SK-N-SH (cell line): ENCODE data around the gene PPP3CB. TPM values are rescaled to one million over a fixed set of nuclear protein-coding genes. Genes with fewer than 3 reads are reported as not detected.

Experiments used
- CTCF ChIA-PET: fragments of 300-600, 350-600 bp; formaldehyde crosslinking; extraction: SDS; loops from one replicate; lab custom pipeline; 2021; lab: Yijun Ruan, JAX
- POLR2A ChIA-PET: fragments of 350-600 bp; sonication (Branson Sonifier 250); formaldehyde crosslinking; extraction: SDS; loops from one replicate; lab custom pipeline; 2020; ENCODE audit warnings: antibody characterized with exemption, inconsistent platforms; lab: Yijun Ruan, JAX
- DNase-seq: peaks from one replicate; pipeline ENCODE4 v3.0.0; 2012
- H2AFZ ChIP-seq: fragments of 200-600 bp; sonication (generic); 2 replicates; pipeline ENCODE4 v1.8.1; 2016; ENCODE audit warnings: antibody characterized with exemption, mild to moderate bottlenecking, low read depth
- H3F3A ChIP-seq: fragments of 200-600 bp; sonication (generic); replicated peaks from 2 replicates; pipeline ENCODE3; 2016; ENCODE audit warnings: antibody characterized with exemption, mild to moderate bottlenecking; ENCODE audit not compliant: insufficient read depth
- H3K27ac ChIP-seq, 2 experiments: fragments of 200-500 bp in 1 of 2; fragments of 200-600 bp in 1 of 2; sonication (Bioruptor generic) in 1 of 2; sonication (generic), shearing (Covaris generic) in 1 of 2; 2 replicates each; pipeline versions ENCODE4 v1.5.1 to v1.6.1; 2014 to 2016; ENCODE audit warnings: low read depth in 2 of 2, inconsistent platforms in 1 of 2, low read length in 1 of 2, mild to moderate bottlenecking in 1 of 2, mixed read lengths in 1 of 2
- H3K27me3 ChIP-seq: fragments of 200-600 bp; sonication (generic), shearing (Covaris generic); 2 replicates; pipeline ENCODE4 v1.6.1; 2016; ENCODE audit warnings: mixed run types; ENCODE audit not compliant: insufficient read depth
- H3K36me3 ChIP-seq, 2 experiments: fragments of 200-500 bp in 1 of 2; fragments of 200-600 bp in 1 of 2; sonication (Bioruptor generic) in 1 of 2; sonication (generic) in 1 of 2; replicated peaks in 1 of 2; 2 replicates each; pipeline versions ENCODE3 to v1.5.1; 2014 to 2016; ENCODE audit warnings: low read length in 1 of 2, mild to moderate bottlenecking in 1 of 2; ENCODE audit not compliant: insufficient read depth in 2 of 2, control insufficient read depth in 1 of 2
- H3K4me1 ChIP-seq, 2 experiments: fragments of 200-500 bp in 1 of 2; fragments of 200-600 bp in 1 of 2; sonication (Bioruptor generic) in 1 of 2; sonication (generic), shearing (Covaris generic) in 1 of 2; 2 replicates each; pipeline versions ENCODE4 v1.5.1 to v1.6.1; 2014 to 2016; ENCODE audit warnings: low read depth in 1 of 2, low read length in 1 of 2, mixed run types in 1 of 2; ENCODE audit not compliant: insufficient read depth in 2 of 2, control insufficient read depth in 1 of 2
- H3K4me2 ChIP-seq: fragments of 200-600 bp; sonication (generic), shearing (Covaris generic); 2 replicates; pipeline ENCODE4 v1.6.1; 2017; ENCODE audit warnings: mixed run types
- H3K4me3 ChIP-seq, 2 experiments: fragments of 200-500 bp in 1 of 2; fragments of 200-600 bp in 1 of 2; sonication (Bioruptor generic) in 1 of 2; sonication (generic), shearing (Covaris generic) in 1 of 2; 2 replicates each; pipeline versions ENCODE4 v1.5.1 to v1.8.1; 2014 to 2016; ENCODE audit warnings: low read depth in 2 of 2, inconsistent platforms in 1 of 2, low read length in 1 of 2, mild to moderate bottlenecking in 1 of 2, mixed read lengths in 1 of 2, moderate library complexity in 1 of 2
- H3K79me2 ChIP-seq: fragments of 200-600 bp; sonication (generic); 2 replicates; pipeline ENCODE4 v1.8.1; 2017; ENCODE audit warnings: mild to moderate bottlenecking; ENCODE audit not compliant: insufficient read depth
- H3K9ac ChIP-seq: fragments of 200-600 bp; sonication (generic); 2 replicates; pipeline ENCODE4 v1.6.1; 2017; ENCODE audit warnings: mixed run types
- H3K9me2 ChIP-seq: fragments of 200-600 bp; sonication (generic); 2 replicates; pipeline ENCODE4 v1.6.1; 2017; ENCODE audit warnings: mixed run types
- H3K9me3 ChIP-seq: fragments of 200-600 bp; sonication (generic); 2 replicates; pipeline ENCODE4 v1.6.1; 2017; ENCODE audit warnings: mixed run types, mild to moderate bottlenecking, moderate library complexity
- H4K20me1 ChIP-seq: fragments of 200-600 bp; sonication (generic); 2 replicates; pipeline ENCODE4 v1.6.1; 2017; ENCODE audit warnings: mild to moderate bottlenecking, mixed run types; ENCODE audit not compliant: insufficient read depth
- CHD2 ChIP-seq: fragments of 150-350 bp; IDR thresholded peaks from 2 replicates; pipeline ENCODE4 v1.6.1; 2018; ENCODE audit warnings: low read length; ENCODE audit not compliant: partially characterized antibody
- ELF1 ChIP-seq: IDR thresholded peaks from 2 replicates; pipeline ENCODE4 v1.4.0; 2012
- FOSL2 ChIP-seq: IDR thresholded peaks from 2 replicates; pipeline ENCODE4 v1.4.0; 2012; ENCODE audit warnings: low read depth, mild to moderate bottlenecking, moderate library complexity, borderline replicate concordance
- FOXM1 ChIP-seq: IDR thresholded peaks from 2 replicates; pipeline ENCODE4 v1.4.0; 2012; ENCODE audit warnings: low read depth, mild to moderate bottlenecking
- JUND ChIP-seq: IDR thresholded peaks from 2 replicates; pipeline ENCODE4 v1.4.0; 2012
- NRF1 ChIP-seq: IDR thresholded peaks from 2 replicates; pipeline ENCODE4 v1.6.1; 2012; ENCODE audit warnings: low read depth, mild to moderate bottlenecking, low read length
- POLR2AphosphoS5 ChIP-seq: IDR thresholded peaks from 2 replicates; pipeline ENCODE4 v1.6.1; 2012; ENCODE audit warnings: low read depth, low read length
- RXRA ChIP-seq: IDR thresholded peaks from 2 replicates; pipeline ENCODE4 v1.4.0; 2012; ENCODE audit warnings: low read depth, mild to moderate bottlenecking, borderline replicate concordance
- SIN3A ChIP-seq: IDR thresholded peaks from 2 replicates; pipeline ENCODE4 v1.6.1; 2012; ENCODE audit warnings: low read depth, mild to moderate bottlenecking, low read length, moderate library complexity, borderline replicate concordance
- SMC3 ChIP-seq: IDR thresholded peaks from 2 replicates; pipeline ENCODE4 v1.6.1; 2012; ENCODE audit warnings: low read depth, low read length, improper control_type of control experiment
- TCF12 ChIP-seq: IDR thresholded peaks from 2 replicates; pipeline ENCODE4 v1.4.0; 2012
- WGBS: methylation state at CpG from one replicate; pipeline ENCODE4 v1.1.6; 2017; ENCODE audit warnings: low lambda C conversion rate; 5-methylcytosine and 5-hydroxymethylcytosine counted together
- polyA plus RNA-seq, 3 experiments: library from polyadenylated mRNA; depleted of rRNA; stranded (reverse); fragments of >200 nt; gene quantifications; 2 replicates each; pipeline ENCODE4 v1.2.3, GENCODE V29; 2012
- TF ChIP-seq, protein P1 (sequence below): fragments of 200-600 bp; sonication (generic); IDR thresholded peaks from 2 replicates; pipeline ENCODE4 v1.6.1; 2017; ENCODE audit warnings: antibody characterized with exemption, mild to moderate bottlenecking, moderate library complexity
- TF ChIP-seq, protein P2 (sequence below): IDR thresholded peaks from 2 replicates; pipeline ENCODE4 v1.6.1; 2012; ENCODE audit warnings: mild to moderate bottlenecking, low read depth, low read length, moderate library complexity
- TF ChIP-seq, protein P3 (sequence below): IDR thresholded peaks from 2 replicates; pipeline ENCODE4; 2012

PPP3CB gene
- polyA plus RNA-seq, 1 of the 3 experiments (the other 2 are of a cell fraction), result 14.5 TPM

DNA sequence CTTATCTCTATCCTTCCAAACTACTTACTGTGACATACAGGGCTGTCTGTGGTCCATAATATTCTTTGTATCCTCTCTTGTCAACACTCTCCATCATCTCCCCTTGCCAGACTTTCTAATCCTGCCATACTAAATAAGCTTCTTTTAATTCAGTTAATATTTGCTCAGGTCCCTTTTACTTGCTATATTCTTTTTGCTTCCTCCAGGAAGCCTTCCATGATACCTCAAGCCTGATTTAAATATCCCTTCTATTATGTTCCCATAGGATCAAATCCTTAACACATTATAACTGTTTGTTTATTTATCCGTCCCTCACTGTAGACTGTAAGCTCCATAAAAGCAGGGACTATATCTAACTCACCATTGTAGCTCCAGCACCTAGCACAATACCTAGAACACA, 7.2 kb upstream of the PPP3CB start:
- H3K4me2 ChIP-seq, result no peak overlapping the region
- H3K4me3 ChIP-seq, result no peak overlapping the region
- H3K27ac ChIP-seq, result no peak overlapping the region
- H3F3A ChIP-seq, result peaks cover 22% of the 10 kb centered on the region
- 97% methylated on average over 1 of the region's 1 CpG for whole genome bisulfite sequencing
- no peak for DNase-seq
- H3K9me2 ChIP-seq, result no peaks in the 10 kb centered on the region
- no peaks in the 10 kb centered on the region for H3K27me3 ChIP-seq
- H3K79me2 ChIP-seq, result no peaks in the 10 kb centered on the region
- peaks cover 8 to 12% of the 10 kb centered on the region in 2 experiments for H3K36me3 ChIP-seq
- H3K4me1 ChIP-seq, result 0 out of 4 replicates have a peak, but pooled peaks cover 0 to 7% of the 10 kb centered on the region in 2 experiments
- TF ChIP-seq, protein P1, sequence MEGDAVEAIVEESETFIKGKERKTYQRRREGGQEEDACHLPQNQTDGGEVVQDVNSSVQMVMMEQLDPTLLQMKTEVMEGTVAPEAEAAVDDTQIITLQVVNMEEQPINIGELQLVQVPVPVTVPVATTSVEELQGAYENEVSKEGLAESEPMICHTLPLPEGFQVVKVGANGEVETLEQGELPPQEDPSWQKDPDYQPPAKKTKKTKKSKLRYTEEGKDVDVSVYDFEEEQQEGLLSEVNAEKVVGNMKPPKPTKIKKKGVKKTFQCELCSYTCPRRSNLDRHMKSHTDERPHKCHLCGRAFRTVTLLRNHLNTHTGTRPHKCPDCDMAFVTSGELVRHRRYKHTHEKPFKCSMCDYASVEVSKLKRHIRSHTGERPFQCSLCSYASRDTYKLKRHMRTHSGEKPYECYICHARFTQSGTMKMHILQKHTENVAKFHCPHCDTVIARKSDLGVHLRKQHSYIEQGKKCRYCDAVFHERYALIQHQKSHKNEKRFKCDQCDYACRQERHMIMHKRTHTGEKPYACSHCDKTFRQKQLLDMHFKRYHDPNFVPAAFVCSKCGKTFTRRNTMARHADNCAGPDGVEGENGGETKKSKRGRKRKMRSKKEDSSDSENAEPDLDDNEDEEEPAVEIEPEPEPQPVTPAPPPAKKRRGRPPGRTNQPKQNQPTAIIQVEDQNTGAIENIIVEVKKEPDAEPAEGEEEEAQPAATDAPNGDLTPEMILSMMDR, result no peak
- TF ChIP-seq TCF12 (no peak), POLR2AphosphoS5 (no peak), SIN3A (no peak), SMC3 (no peak), RXRA (no peak), FOXM1 (no peak)
- TF ChIP-seq, protein P2, sequence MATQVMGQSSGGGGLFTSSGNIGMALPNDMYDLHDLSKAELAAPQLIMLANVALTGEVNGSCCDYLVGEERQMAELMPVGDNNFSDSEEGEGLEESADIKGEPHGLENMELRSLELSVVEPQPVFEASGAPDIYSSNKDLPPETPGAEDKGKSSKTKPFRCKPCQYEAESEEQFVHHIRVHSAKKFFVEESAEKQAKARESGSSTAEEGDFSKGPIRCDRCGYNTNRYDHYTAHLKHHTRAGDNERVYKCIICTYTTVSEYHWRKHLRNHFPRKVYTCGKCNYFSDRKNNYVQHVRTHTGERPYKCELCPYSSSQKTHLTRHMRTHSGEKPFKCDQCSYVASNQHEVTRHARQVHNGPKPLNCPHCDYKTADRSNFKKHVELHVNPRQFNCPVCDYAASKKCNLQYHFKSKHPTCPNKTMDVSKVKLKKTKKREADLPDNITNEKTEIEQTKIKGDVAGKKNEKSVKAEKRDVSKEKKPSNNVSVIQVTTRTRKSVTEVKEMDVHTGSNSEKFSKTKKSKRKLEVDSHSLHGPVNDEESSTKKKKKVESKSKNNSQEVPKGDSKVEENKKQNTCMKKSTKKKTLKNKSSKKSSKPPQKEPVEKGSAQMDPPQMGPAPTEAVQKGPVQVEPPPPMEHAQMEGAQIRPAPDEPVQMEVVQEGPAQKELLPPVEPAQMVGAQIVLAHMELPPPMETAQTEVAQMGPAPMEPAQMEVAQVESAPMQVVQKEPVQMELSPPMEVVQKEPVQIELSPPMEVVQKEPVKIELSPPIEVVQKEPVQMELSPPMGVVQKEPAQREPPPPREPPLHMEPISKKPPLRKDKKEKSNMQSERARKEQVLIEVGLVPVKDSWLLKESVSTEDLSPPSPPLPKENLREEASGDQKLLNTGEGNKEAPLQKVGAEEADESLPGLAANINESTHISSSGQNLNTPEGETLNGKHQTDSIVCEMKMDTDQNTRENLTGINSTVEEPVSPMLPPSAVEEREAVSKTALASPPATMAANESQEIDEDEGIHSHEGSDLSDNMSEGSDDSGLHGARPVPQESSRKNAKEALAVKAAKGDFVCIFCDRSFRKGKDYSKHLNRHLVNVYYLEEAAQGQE, result no peak
- TF ChIP-seq, protein P3, sequence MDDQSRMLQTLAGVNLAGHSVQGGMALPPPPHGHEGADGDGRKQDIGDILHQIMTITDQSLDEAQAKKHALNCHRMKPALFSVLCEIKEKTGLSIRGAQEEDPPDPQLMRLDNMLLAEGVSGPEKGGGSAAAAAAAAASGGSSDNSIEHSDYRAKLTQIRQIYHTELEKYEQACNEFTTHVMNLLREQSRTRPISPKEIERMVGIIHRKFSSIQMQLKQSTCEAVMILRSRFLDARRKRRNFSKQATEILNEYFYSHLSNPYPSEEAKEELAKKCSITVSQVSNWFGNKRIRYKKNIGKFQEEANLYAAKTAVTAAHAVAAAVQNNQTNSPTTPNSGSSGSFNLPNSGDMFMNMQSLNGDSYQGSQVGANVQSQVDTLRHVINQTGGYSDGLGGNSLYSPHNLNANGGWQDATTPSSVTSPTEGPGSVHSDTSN, result no peak
- CTCF ChIA-PET, result interaction anchor here (0.8 kb wide), 1 partner anchor 87 kb away, joined by 3 read pairs; no protein-coding TSS in a partner anchor
- POLR2A ChIA-PET, result no interaction called here
- no peak overlapping the region for H2AFZ ChIP-seq
- H3K9ac ChIP-seq, result no peak overlapping the region
- H3K9me3 ChIP-seq, result no peaks in the 10 kb centered on the region
- H4K20me1 ChIP-seq, result no peaks in the 10 kb centered on the region

DNA sequence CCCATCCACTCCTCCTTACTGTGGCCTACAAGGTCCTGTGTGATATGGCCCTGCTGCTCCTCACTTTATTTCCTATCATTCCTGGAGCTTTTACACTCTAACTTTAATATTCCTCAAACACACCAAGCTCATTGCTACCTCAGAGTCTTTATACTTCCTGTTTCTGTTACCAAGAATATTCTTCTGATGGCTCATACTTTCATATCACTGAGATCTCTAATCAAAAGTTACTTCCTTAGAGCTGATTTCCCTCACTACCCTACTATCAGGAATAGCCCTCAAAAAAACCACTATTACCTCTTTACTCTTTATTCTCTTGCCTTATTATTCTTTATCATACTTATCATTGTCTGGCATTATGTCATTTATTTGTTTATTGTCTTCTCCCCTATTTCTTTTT, 5.8 kb upstream of the PPP3CB start:
- CTCF ChIA-PET, result no interaction called here

More for the DNA sequence above, 5.8 kb upstream of the PPP3CB start:
- no peak for TF ChIP-seq CHD2
- TF ChIP-seq JUND, result no peak
- peak; percentile 11; the same call in 1 of the 2 replicates for TF ChIP-seq FOSL2
- 0 out of 2 replicates have a peak, but pooled peaks have one; percentile 18 for TF ChIP-seq ELF1
- no peak for TF ChIP-seq NRF1
- Histone ChIP-seq H3K79me2 (peaks cover 3% of the 10 kb centered on the region), H3K4me1 (peaks cover under 1 to 8% of the 10 kb centered on the region in 2 experiments; a peak in 3 of 4 replicates), H3K4me3 (no peak overlapping the region), H3K9me2 (no peaks in the 10 kb centered on the region), H3K36me3 (peaks cover 8 to 12% of the 10 kb centered on the region in 2 experiments), H3F3A (peaks cover 18% of the 10 kb centered on the region), H4K20me1 (no peaks in the 10 kb centered on the region), H3K9ac (0 out of 2 replicates have a peak overlapping the region, but pooled peaks have one; percentile 20), H3K27ac (peak overlapping the region in 1 of 2 experiments; percentile 64; a peak in 2 of 4 replicates), H3K27me3 (no peaks in the 10 kb centered on the region), H2AFZ (0 out of 2 replicates have a peak overlapping the region, but pooled peaks have one; percentile 26), H3K4me2 (0 out of 2 replicates have a peak overlapping the region, but pooled peaks have one; percentile 29), H3K9me3 (no peaks in the 10 kb centered on the region)
- POLR2A ChIA-PET, result no interaction called here
- no peak for DNase-seq
